HepG2 (cell line): Measurements from ENCODE around the gene SPRYD3. TPM values are rescaled to one million over a fixed set of nuclear protein-coding genes. Genes with fewer than 3 reads are reported as not detected.

Experiments used
- ATF2 ChIP-seq: sonication (generic); formaldehyde crosslinking; IDR thresholded peaks from 2 replicates; pipeline ENCODE4 v1.4.0; 2020; ENCODE audit warnings: missing genetic modification reagents
- FOXM1 ChIP-seq: sonication (generic); formaldehyde crosslinking; IDR thresholded peaks from 2 replicates; pipeline ENCODE4 v1.5.0; 2020; ENCODE audit warnings: missing genetic modification reagents
- GABPA ChIP-seq, 2 experiments: IDR thresholded peaks; 2 replicates each; pipeline ENCODE4 v1.6.1; 2011 to 2016; ENCODE audit warnings: low read depth in 2 of 2, low read length in 1 of 2, missing biosample characterization in 1 of 2, missing genetic modification characterization in 1 of 2
- HCFC1 ChIP-seq: fragments of 150-350 bp; IDR thresholded peaks from 2 replicates; pipeline ENCODE4 v1.6.1; 2014; ENCODE audit warnings: low read depth, low read length
- MYNN ChIP-seq: sonication (generic); formaldehyde crosslinking; IDR thresholded peaks from 2 replicates; pipeline ENCODE4 v1.4.0; 2020; ENCODE audit warnings: mild to moderate bottlenecking, low read depth, missing genetic modification reagents
- POGZ ChIP-seq: sonication (generic); formaldehyde crosslinking; IDR thresholded peaks from 2 replicates; pipeline ENCODE4 v1.4.0; 2020; ENCODE audit warnings: mild to moderate bottlenecking, missing genetic modification reagents
- SKI ChIP-seq: fragments of 450-650 bp; IDR thresholded peaks from one replicate; pipeline ENCODE4 v1.6.1; 2018; ENCODE audit warnings: mild to moderate bottlenecking; ENCODE audit not compliant: partially characterized antibody
- SMAD1 ChIP-seq: sonication (generic); formaldehyde crosslinking; IDR thresholded peaks from 2 replicates; pipeline ENCODE4 v1.4.0; 2020; ENCODE audit warnings: missing genetic modification reagents, low read depth, mild to moderate bottlenecking, borderline replicate concordance
- SMAD3 ChIP-seq: sonication (generic); formaldehyde crosslinking; IDR thresholded peaks from 2 replicates; pipeline ENCODE4 v1.4.0; 2020; ENCODE audit warnings: missing genetic modification reagents
- SNRNP70 ChIP-seq: fragments of 200-400 bp; formaldehyde crosslinking; IDR thresholded peaks from 2 replicates; pipeline ENCODE4 v1.6.1; 2017; ENCODE audit warnings: mild to moderate bottlenecking, low read depth, low read length, moderate library complexity
- ZNF232 ChIP-seq: sonication (generic); formaldehyde crosslinking; IDR thresholded peaks from 2 replicates; pipeline ENCODE4 v1.4.0; 2020; ENCODE audit warnings: missing genetic modification reagents, borderline replicate concordance
- ZNF3 ChIP-seq: IDR thresholded peaks from 2 replicates; pipeline ENCODE4 v1.7.0; 2017; ENCODE audit warnings: inconsistent platforms
- ZNF329 ChIP-seq: sonication (generic); formaldehyde crosslinking; IDR thresholded peaks from 2 replicates; pipeline ENCODE4 v1.9.0; 2021; ENCODE audit warnings: low read depth, mild to moderate bottlenecking, missing genetic modification reagents
- ZNF460 ChIP-seq: sonication (generic); formaldehyde crosslinking; IDR thresholded peaks from 2 replicates; pipeline ENCODE4 v1.5.1; 2020; ENCODE audit warnings: missing genetic modification reagents, mild to moderate bottlenecking, borderline replicate concordance
- ZNF782 ChIP-seq: sonication (generic); formaldehyde crosslinking; IDR thresholded peaks from 2 replicates; pipeline ENCODE4 v1.4.0; 2020; ENCODE audit warnings: missing genetic modification reagents, mild to moderate bottlenecking, borderline replicate concordance
- polyA plus RNA-seq, 8 experiments: library from polyadenylated mRNA; depleted of rRNA in 3 of 8; stranded (reverse) in 7 of 8; unstranded in 1 of 8; fragments of >200 nt; fragmentation: Illumina TruSeq in 4 of 8; extraction: Trizol in 4 of 8; gene quantifications; 2 replicates each; pipeline versions ENCODE4 v1.2.1 to v1.2.3, GENCODE V29; 2011 to 2016; ENCODE audit warnings: low read depth in 4 of 8, missing spikeins in 1 of 8, mixed read lengths in 1 of 8; ENCODE audit not compliant: insufficient read depth in 1 of 8
- total RNA-seq, 5 experiments: library from RNA; depleted of rRNA; stranded (reverse); fragments of >200 nt; fragmentation: Illumina TruSeq; extraction: Trizol; gene quantifications; 2 replicates each; pipeline ENCODE4 v1.2.3, GENCODE V29; 2016; ENCODE audit warnings: low read depth in 1 of 5
- TF ChIP-seq, protein P1 (sequence below): sonication (generic); formaldehyde crosslinking; IDR thresholded peaks from 2 replicates; pipeline ENCODE4 v1.9.0; 2021; ENCODE audit warnings: missing genetic modification reagents, borderline replicate concordance
- TF ChIP-seq, protein P2 (sequence below): sonication (generic); formaldehyde crosslinking; IDR thresholded peaks from 2 replicates; pipeline ENCODE4 v1.5.1; 2020; ENCODE audit warnings: missing genetic modification reagents, mild to moderate bottlenecking, borderline replicate concordance
- TF ChIP-seq, protein P3 (sequence below): sonication (generic); formaldehyde crosslinking; IDR thresholded peaks from 2 replicates; pipeline ENCODE4 v1.5.0; 2020; ENCODE audit warnings: missing genetic modification reagents, mild to moderate bottlenecking, borderline replicate concordance
- TF ChIP-seq, protein P4 (sequence below): sonication (generic); formaldehyde crosslinking; IDR thresholded peaks from 2 replicates; pipeline ENCODE4 v1.4.0; 2020; ENCODE audit warnings: missing genetic modification reagents, borderline replicate concordance

SPRYD3 gene
- total and polyA plus RNA-seq, 2 of the 13 experiments (the other 11 are each of a cell fraction or from before 2014, with no cell fraction given), result 9.0 to 9.2 TPM

DNA sequence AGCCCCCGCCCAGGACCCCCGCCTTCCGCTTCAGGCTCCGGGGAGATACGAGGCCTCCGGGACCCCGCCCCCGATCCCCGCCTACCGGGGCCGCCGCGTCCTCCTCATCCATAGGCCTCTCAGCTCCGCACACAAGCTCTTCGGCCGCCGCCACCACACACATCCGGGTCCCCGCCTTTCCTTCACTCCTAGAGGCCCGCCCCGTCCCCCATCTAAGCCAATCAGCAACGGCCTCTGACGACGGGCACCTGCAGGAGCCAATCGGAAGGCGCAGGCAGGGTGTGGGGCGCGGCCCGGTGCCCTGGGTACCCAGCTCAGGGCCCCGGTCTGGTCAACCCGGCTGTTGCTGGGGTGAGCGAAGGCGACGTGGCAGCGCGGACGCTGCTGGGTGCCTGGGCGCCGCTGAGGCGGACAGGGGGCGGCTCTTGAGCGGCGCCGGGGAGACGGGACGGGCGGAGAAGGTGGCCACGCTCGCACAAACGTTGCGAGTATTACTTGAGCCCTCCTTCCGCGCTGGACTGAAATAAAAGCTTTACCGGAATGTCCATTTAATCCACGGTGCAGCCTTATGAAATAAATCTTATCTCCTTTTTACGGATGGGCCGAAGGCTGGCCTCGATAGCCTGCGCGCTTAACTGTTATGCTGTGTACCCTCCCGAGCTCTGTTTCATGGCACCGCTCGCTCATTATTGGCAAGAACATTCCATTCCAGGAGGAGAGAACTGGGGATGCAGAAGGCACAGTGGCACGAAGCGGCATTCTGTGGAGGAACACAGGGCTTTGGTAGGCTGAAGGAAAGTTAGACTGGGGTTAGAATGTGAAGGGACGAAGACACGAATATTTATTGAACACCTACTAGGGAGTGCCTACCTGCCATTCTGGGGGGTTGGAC is at the start of gene SPRYD3 (continued):
- no peak for TF ChIP-seq MYNN (CRISPR knock-in tag)
- peak; percentile 72; the same call in 1 of the 2 replicates for TF ChIP-seq SMAD3 (CRISPR knock-in tag)
- TF ChIP-seq, protein P1, sequence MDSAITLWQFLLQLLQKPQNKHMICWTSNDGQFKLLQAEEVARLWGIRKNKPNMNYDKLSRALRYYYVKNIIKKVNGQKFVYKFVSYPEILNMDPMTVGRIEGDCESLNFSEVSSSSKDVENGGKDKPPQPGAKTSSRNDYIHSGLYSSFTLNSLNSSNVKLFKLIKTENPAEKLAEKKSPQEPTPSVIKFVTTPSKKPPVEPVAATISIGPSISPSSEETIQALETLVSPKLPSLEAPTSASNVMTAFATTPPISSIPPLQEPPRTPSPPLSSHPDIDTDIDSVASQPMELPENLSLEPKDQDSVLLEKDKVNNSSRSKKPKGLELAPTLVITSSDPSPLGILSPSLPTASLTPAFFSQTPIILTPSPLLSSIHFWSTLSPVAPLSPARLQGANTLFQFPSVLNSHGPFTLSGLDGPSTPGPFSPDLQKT (CRISPR knock-in tag), result no peak
- no peak for TF ChIP-seq FOXM1 (CRISPR knock-in tag)
- TF ChIP-seq GABPA (IDR thresholded peaks at IDR 0.05; ENCODE audit: low read depth, low read length), result peak; percentile 45
- peak; percentile 77 for TF ChIP-seq GABPA (CRISPR knock-in tag; IDR thresholded peaks at IDR 0.05; ENCODE audit: low read depth)
- no peak for TF ChIP-seq ZNF3 (CRISPR knock-in tag)
- TF ChIP-seq, protein P2, sequence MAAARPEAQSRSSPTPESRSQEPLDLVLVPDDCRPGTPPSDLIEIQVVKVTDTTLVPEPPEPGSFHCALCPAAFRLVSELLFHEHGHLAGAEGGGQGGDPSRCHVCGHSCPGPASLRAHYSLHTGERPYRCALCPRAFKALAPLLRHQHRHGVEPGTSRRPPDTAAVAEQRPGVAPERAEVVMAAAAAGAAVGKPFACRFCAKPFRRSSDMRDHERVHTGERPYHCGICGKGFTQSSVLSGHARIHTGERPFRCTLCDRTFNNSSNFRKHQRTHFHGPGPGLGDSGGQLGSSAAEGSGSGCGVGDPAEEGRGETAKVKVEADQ (CRISPR knock-in tag), result no peak
- TF ChIP-seq HCFC1, result no peak
- TF ChIP-seq, protein P3, sequence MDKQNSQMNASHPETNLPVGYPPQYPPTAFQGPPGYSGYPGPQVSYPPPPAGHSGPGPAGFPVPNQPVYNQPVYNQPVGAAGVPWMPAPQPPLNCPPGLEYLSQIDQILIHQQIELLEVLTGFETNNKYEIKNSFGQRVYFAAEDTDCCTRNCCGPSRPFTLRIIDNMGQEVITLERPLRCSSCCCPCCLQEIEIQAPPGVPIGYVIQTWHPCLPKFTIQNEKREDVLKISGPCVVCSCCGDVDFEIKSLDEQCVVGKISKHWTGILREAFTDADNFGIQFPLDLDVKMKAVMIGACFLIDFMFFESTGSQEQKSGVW (CRISPR knock-in tag), result no peak
- 0 out of 2 replicates have a peak, but pooled peaks have one; percentile 54 for TF ChIP-seq ATF2
- no peak; the same call in 1 of the 2 replicates for TF ChIP-seq ZNF232
- TF ChIP-seq ZNF329 (CRISPR knock-in tag), result no peak
- TF ChIP-seq ZNF460 (CRISPR knock-in tag), result peak; percentile 89
- TF ChIP-seq ZNF782, result no peak
- TF ChIP-seq SNRNP70, result no peak
- no peak for TF ChIP-seq SMAD1 (CRISPR knock-in tag)
- TF ChIP-seq, protein P4, sequence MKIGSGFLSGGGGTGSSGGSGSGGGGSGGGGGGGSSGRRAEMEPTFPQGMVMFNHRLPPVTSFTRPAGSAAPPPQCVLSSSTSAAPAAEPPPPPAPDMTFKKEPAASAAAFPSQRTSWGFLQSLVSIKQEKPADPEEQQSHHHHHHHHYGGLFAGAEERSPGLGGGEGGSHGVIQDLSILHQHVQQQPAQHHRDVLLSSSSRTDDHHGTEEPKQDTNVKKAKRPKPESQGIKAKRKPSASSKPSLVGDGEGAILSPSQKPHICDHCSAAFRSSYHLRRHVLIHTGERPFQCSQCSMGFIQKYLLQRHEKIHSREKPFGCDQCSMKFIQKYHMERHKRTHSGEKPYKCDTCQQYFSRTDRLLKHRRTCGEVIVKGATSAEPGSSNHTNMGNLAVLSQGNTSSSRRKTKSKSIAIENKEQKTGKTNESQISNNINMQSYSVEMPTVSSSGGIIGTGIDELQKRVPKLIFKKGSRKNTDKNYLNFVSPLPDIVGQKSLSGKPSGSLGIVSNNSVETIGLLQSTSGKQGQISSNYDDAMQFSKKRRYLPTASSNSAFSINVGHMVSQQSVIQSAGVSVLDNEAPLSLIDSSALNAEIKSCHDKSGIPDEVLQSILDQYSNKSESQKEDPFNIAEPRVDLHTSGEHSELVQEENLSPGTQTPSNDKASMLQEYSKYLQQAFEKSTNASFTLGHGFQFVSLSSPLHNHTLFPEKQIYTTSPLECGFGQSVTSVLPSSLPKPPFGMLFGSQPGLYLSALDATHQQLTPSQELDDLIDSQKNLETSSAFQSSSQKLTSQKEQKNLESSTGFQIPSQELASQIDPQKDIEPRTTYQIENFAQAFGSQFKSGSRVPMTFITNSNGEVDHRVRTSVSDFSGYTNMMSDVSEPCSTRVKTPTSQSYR (CRISPR knock-in tag), result no peak
- no peak; the same call in none of the 2 replicates for TF ChIP-seq POGZ (CRISPR knock-in tag)
- TF ChIP-seq SKI, result peak; percentile 52
